H9 (cell line): ENCODE data around the gene CATSPERZ. TPM values are rescaled to one million over a fixed set of nuclear protein-coding genes. Genes with fewer than 3 reads are reported as not detected.

Experiments used
- DNase-seq: peaks from one replicate; pipeline ENCODE4 v3.0.0-alpha.2; 2017
- H2AFZ ChIP-seq: one replicate; pipeline ENCODE4 v1.6.1; 2013; ENCODE audit warnings: mild to moderate bottlenecking, low read length, control low read depth, moderate library complexity
- H2AK5ac ChIP-seq: 2 replicates; pipeline ENCODE4 v1.6.1; 2013; ENCODE audit warnings: low read length, control low read depth, mixed read lengths; ENCODE audit not compliant: insufficient read length
- H2BK120ac ChIP-seq: one replicate; pipeline ENCODE4 v1.6.1; 2013; ENCODE audit warnings: low read depth, mild to moderate bottlenecking, low read length, control low read depth, inconsistent platforms; ENCODE audit not compliant: poor library complexity, severe bottlenecking
- H2BK12ac ChIP-seq: 2 replicates; pipeline ENCODE4 v1.6.1; 2013; ENCODE audit warnings: low read length, control low read depth, mixed read lengths, low read depth; ENCODE audit not compliant: insufficient read length
- H2BK15ac ChIP-seq: 2 replicates; pipeline ENCODE4 v1.6.1; 2013; ENCODE audit warnings: low read depth, low read length, control low read depth
- H2BK20ac ChIP-seq: one replicate; pipeline ENCODE4 v1.6.1; 2013; ENCODE audit warnings: low read depth, mild to moderate bottlenecking, low read length, control low read depth, inconsistent platforms; ENCODE audit not compliant: poor library complexity, severe bottlenecking
- H2BK5ac ChIP-seq: 2 replicates; pipeline ENCODE4 v1.6.1; 2013; ENCODE audit warnings: low read length, control low read depth, mixed read lengths; ENCODE audit not compliant: insufficient read length
- H3K14ac ChIP-seq: 2 replicates; pipeline ENCODE4 v1.6.1; 2013; ENCODE audit warnings: low read length, control low read depth; ENCODE audit not compliant: insufficient read depth
- H3K18ac ChIP-seq: 2 replicates; pipeline ENCODE4 v1.6.1; 2013; ENCODE audit warnings: low read depth, mild to moderate bottlenecking, mixed read lengths, low read length, control low read depth; ENCODE audit not compliant: insufficient read length
- H3K23ac ChIP-seq: 2 replicates; pipeline ENCODE4 v1.6.1; 2013; ENCODE audit warnings: low read length, control low read depth, mixed read lengths, low read depth; ENCODE audit not compliant: insufficient read length
- H3K23me2 ChIP-seq: 2 replicates; pipeline ENCODE4 v1.6.1; 2013; ENCODE audit warnings: low read depth, mild to moderate bottlenecking, mixed read lengths, low read length, control low read depth; ENCODE audit not compliant: insufficient read length, poor library complexity, severe bottlenecking
- H3K27ac ChIP-seq: 2 replicates; pipeline ENCODE4 v1.5.1; 2013; ENCODE audit warnings: low read length, control low read depth, mixed read lengths, low read depth; ENCODE audit not compliant: insufficient read length
- H3K27me3 ChIP-seq: 2 replicates; pipeline ENCODE4 v1.6.1; 2013; ENCODE audit warnings: low read length, control low read depth, inconsistent platforms; ENCODE audit not compliant: insufficient read depth
- H3K4ac ChIP-seq: 2 replicates; pipeline ENCODE4 v1.6.1; 2013; ENCODE audit warnings: low read depth, mild to moderate bottlenecking, control low read depth, inconsistent platforms, low read length, moderate library complexity
- H3K4me1 ChIP-seq: 2 replicates; pipeline ENCODE4 v1.6.1; 2013; ENCODE audit warnings: low read length, control low read depth, inconsistent platforms; ENCODE audit not compliant: insufficient read depth
- H3K4me2 ChIP-seq: 2 replicates; pipeline ENCODE4 v1.6.1; 2013; ENCODE audit warnings: low read length, control low read depth, mixed read lengths; ENCODE audit not compliant: insufficient read length, insufficient read depth
- H3K56ac ChIP-seq: 2 replicates; pipeline ENCODE4 v1.6.1; 2013; ENCODE audit warnings: low read depth, mild to moderate bottlenecking, mixed read lengths, low read length, control low read depth; ENCODE audit not compliant: insufficient read length
- H3K79me1 ChIP-seq: 2 replicates; pipeline ENCODE4 v1.6.1; 2013; ENCODE audit warnings: low read depth, mild to moderate bottlenecking, moderate library complexity, low read length, control low read depth, inconsistent platforms; ENCODE audit not compliant: insufficient read depth, poor library complexity, severe bottlenecking
- H3K79me2 ChIP-seq: 2 replicates; pipeline ENCODE4 v1.6.1; 2013; ENCODE audit warnings: low read length, control low read depth, inconsistent platforms; ENCODE audit not compliant: insufficient read depth
- H3K9ac ChIP-seq: 2 replicates; pipeline ENCODE4 v1.6.1; 2013; ENCODE audit warnings: low read length, control low read depth, mixed read lengths; ENCODE audit not compliant: insufficient read length; ENCODE audit errors: extremely low read depth
- H3K9me3 ChIP-seq: one replicate; pipeline ENCODE4 v1.6.1; 2013; ENCODE audit warnings: low read depth, low read length, inconsistent platforms; ENCODE audit not compliant: control insufficient read depth
- H3T11ph ChIP-seq: one replicate; pipeline ENCODE4 v1.6.1; 2013; ENCODE audit warnings: mild to moderate bottlenecking, low read length, control low read depth, inconsistent platforms
- H4K20me1 ChIP-seq: one replicate; pipeline ENCODE4 v1.6.1; 2013; ENCODE audit not compliant: control insufficient read depth, insufficient read length, insufficient read depth
- H4K5ac ChIP-seq: 2 replicates; pipeline ENCODE4 v1.6.1; 2013; ENCODE audit warnings: low read depth, mild to moderate bottlenecking, mixed read lengths, low read length, control low read depth; ENCODE audit not compliant: insufficient read length
- H4K8ac ChIP-seq: replicated peaks from 2 replicates; pipeline ENCODE4 v1.6.1; 2013; ENCODE audit warnings: low read length, control low read depth, mixed read lengths, low read depth; ENCODE audit not compliant: insufficient read length
- H4K91ac ChIP-seq: 2 replicates; pipeline ENCODE4 v1.6.1; 2013; ENCODE audit warnings: low read depth, mild to moderate bottlenecking, moderate library complexity, mixed read lengths, low read length, control low read depth; ENCODE audit not compliant: insufficient read length
- H3K27ac Mint-ChIP-seq, 3 experiments: 2 replicates in 2 of 3; 3 replicates in 1 of 3; pipeline ENCODE4 v1.8.0; 2020 to 2021; ENCODE audit warnings: mixed read lengths in 3 of 3, mild to moderate bottlenecking in 1 of 3, moderate library complexity in 1 of 3
- H3K27me3 Mint-ChIP-seq: 2 replicates; pipeline ENCODE4 v1.8.0; 2021; ENCODE audit warnings: low read depth, mild to moderate bottlenecking, moderate library complexity, mixed read lengths
- H3K36me3 Mint-ChIP-seq, 3 experiments: 2 replicates in 2 of 3; 3 replicates in 1 of 3; pipeline ENCODE4 v1.8.0; 2020 to 2021; ENCODE audit warnings: low read depth in 3 of 3, mixed read lengths in 3 of 3; ENCODE audit not compliant: insufficient read depth in 1 of 3
- H3K4me1 Mint-ChIP-seq, 2 experiments: 2 replicates each; pipeline ENCODE4 v1.8.0; 2020; ENCODE audit warnings: mixed read lengths in 2 of 2
- H3K4me3 Mint-ChIP-seq, 2 experiments: 2 replicates in 1 of 2; 3 replicates in 1 of 2; pipeline ENCODE4 v1.8.0; 2020 to 2021; ENCODE audit warnings: mild to moderate bottlenecking in 2 of 2, mixed read lengths in 2 of 2, moderate library complexity in 1 of 2
- H3K9me3 Mint-ChIP-seq, 2 experiments: 2 replicates in 1 of 2; 3 replicates in 1 of 2; pipeline ENCODE4 v1.8.0; 2020; ENCODE audit warnings: mild to moderate bottlenecking in 2 of 2, mixed read lengths in 2 of 2, moderate library complexity in 1 of 2
- CTCF ChIP-seq: fragments of 200-600 bp; sonication (generic); conservative IDR thresholded peaks from 3 replicates; pipeline ENCODE4 v1.8.0; 2021; ENCODE audit warnings: antibody characterized with exemption, mild to moderate bottlenecking
- WGBS: extraction: QIAGEN DNeasy Blood & Tissue Kit; methylation state at CpG from one replicate; pipeline ENCODE4 v1.1.7; 2013; ENCODE audit warnings: missing lambda C conversion rate, low lambda C conversion rate, mixed read lengths; ENCODE audit not compliant: insufficient read length; ENCODE audit errors: extremely low coverage; 5-methylcytosine and 5-hydroxymethylcytosine counted together
- total RNA-seq: library from RNA; stranded (reverse); gene quantifications from 2 replicates; pipeline ENCODE4 v1.2.1, GENCODE V29; 2021

The CATSPERZ gene
- total RNA-seq, 1 experiment from 2014 or later = 0.92 TPM

GRCh38 chr11:64283092-64283491, 17.1 kb upstream of the CATSPERZ start:
- Histone ChIP-seq H2BK5ac (no peak overlapping the region), H3K4me2 (no peak overlapping the region), H3K27me3 (no peaks in the 10 kb centered on the region), H2BK20ac (no peak overlapping the region), H3K79me1 (no peaks in the 10 kb centered on the region), H3K56ac (no peak overlapping the region), H3K79me2 (no peaks in the 10 kb centered on the region), H2AFZ (no peak overlapping the region), H2BK120ac (no peak overlapping the region), H3K9me3 (no peaks in the 10 kb centered on the region), H4K5ac (no peak overlapping the region), H2BK15ac (no peak overlapping the region), H2BK12ac (no peak overlapping the region), H3T11ph (no peak overlapping the region), H3K18ac (no peak overlapping the region), H4K8ac (no peak overlapping the region), H4K20me1 (no peaks in the 10 kb centered on the region), H2AK5ac (no peak overlapping the region), H3K9ac (no peak overlapping the region), H3K23me2 (peaks cover 15% of the 10 kb centered on the region), H3K14ac (no peak overlapping the region), H3K4me1 (no peaks in the 10 kb centered on the region), H3K4ac (no peak overlapping the region), H3K27ac (no peak overlapping the region), H3K23ac (no peak overlapping the region), H4K91ac (no peak overlapping the region)
- WGBS = no CpG with 5 or more reads among the region's 3 CpGs
- DNase-seq = no peak
- H3K9me3 Mint-ChIP-seq = no peaks in the 10 kb centered on the region; a peak in 1 of 5 replicates
- H3K27ac Mint-ChIP-seq = no peak overlapping the region
- TF ChIP-seq CTCF = no peak
- H3K36me3 Mint-ChIP-seq = peaks cover 0 to 24% (median 21%) of the 10 kb centered on the region in 3 experiments; a peak in 6 of 7 replicates
- H3K4me3 Mint-ChIP-seq = peak overlapping the region; percentile 58 to 82; a peak in 3 of 5 replicates
- H3K27me3 Mint-ChIP-seq = peaks cover 6% of the 10 kb centered on the region
- H3K4me1 Mint-ChIP-seq = peaks cover 8 to 12% of the 10 kb centered on the region in 2 experiments
